Uterus (tissue), 4 donors: ENCODE results near the gene PRKAR1B. TPM values are rescaled to one million over a fixed set of nuclear protein-coding genes. Genes with fewer than 3 reads are reported as not detected.
A peak's percentile ranks its signal among the peaks of the same experiment; 100 is the strongest.

Experiments
- DNase-seq, 2 donors: peaks; one replicate each; pipeline ENCODE4 v3.0.0-alpha.2; 2019 to 2020
- H3K27ac ChIP-seq, 2 donors: fragments of 200-600 bp; sonication (generic); 1 replicate in 1 of 2; 2 replicates in 1 of 2; pipeline ENCODE4 v1.5.1; 2016 to 2018
- H3K27me3 ChIP-seq, 2 donors: fragments of 200-600 bp; sonication (generic); one replicate each; pipeline ENCODE4 v1.5.1; 2018 to 2019; ENCODE audit warnings: control low read depth in 1 of 2
- H3K36me3 ChIP-seq, 2 donors: fragments of 200-600 bp; sonication (generic); one replicate each; pipeline ENCODE4 v1.5.1; 2019; ENCODE audit warnings: control low read depth in 1 of 2
- H3K4me1 ChIP-seq, 2 donors: fragments of 200-600 bp; sonication (generic); one replicate each; pipeline ENCODE4 v1.5.1; 2018 to 2019; ENCODE audit warnings: control low read depth in 1 of 2
- H3K4me3 ChIP-seq, 2 donors: fragments of 200-600 bp; sonication (generic); 1 replicate in 1 of 2; 2 replicates in 1 of 2; pipeline ENCODE4 v1.5.1; 2018 to 2019; ENCODE audit warnings: mild to moderate bottlenecking in 1 of 2
- H3K9me3 ChIP-seq, 2 donors: fragments of 200-600 bp; sonication (generic); one replicate each; pipeline ENCODE4 v1.5.1; 2019; ENCODE audit warnings: control low read depth in 1 of 2
- POLR2A ChIP-seq, 2 donors: fragments of 450-650 bp; IDR thresholded peaks; one replicate each; pipeline ENCODE4 v1.6.1; 2016; ENCODE audit warnings: antibody characterized with exemption in 2 of 2, mild to moderate bottlenecking in 1 of 2, moderate library complexity in 1 of 2
- intact Hi-C: fragments of 100-400 bp; cut with DNase I; formaldehyde crosslinking; loops from one replicate; pipeline ENCODE4 v1.15.1; 2023; ENCODE audit warnings: low total_unique reads
- total RNA-seq, 4 donors: library from RNA; depleted of rRNA in 3 of 4; stranded (reverse); fragments of >200 nt in 3 of 4; gene quantifications; one replicate each; pipeline versions ENCODE4 v1.1.0 to v1.2.4, GENCODE V29; 2014 to 2023
- TF ChIP-seq, protein P1 (sequence below), 4 experiments: fragments of 200-600 bp in 2 of 4; fragments of 450-650 bp in 2 of 4; sonication (generic) in 2 of 4; IDR thresholded peaks; one replicate each; pipeline ENCODE4 v1.5.1; 2016 to 2019; ENCODE audit warnings: antibody characterized with exemption in 4 of 4, mild to moderate bottlenecking in 2 of 4, moderate library complexity in 1 of 4
- donor health status: DM: yes; HTN: yes; CAD: no.

PRKAR1B gene
- total RNA-seq, 4 donors from 2014 or later: 1.0 to 45.2 (median 28.7) TPM

- peak; percentile 47 to 52 for DNase-seq
- no peak overlapping the region for H3K4me3 ChIP-seq
- intact Hi-C loops: loop anchor here (10.0 kb wide), 1 partner anchor 178 kb away; no protein-coding TSS in a partner anchor
- TF ChIP-seq POLR2A (IDR thresholded peaks at IDR 0.05): no peak
- TF ChIP-seq, protein P1, sequence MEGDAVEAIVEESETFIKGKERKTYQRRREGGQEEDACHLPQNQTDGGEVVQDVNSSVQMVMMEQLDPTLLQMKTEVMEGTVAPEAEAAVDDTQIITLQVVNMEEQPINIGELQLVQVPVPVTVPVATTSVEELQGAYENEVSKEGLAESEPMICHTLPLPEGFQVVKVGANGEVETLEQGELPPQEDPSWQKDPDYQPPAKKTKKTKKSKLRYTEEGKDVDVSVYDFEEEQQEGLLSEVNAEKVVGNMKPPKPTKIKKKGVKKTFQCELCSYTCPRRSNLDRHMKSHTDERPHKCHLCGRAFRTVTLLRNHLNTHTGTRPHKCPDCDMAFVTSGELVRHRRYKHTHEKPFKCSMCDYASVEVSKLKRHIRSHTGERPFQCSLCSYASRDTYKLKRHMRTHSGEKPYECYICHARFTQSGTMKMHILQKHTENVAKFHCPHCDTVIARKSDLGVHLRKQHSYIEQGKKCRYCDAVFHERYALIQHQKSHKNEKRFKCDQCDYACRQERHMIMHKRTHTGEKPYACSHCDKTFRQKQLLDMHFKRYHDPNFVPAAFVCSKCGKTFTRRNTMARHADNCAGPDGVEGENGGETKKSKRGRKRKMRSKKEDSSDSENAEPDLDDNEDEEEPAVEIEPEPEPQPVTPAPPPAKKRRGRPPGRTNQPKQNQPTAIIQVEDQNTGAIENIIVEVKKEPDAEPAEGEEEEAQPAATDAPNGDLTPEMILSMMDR (IDR thresholded peaks at IDR 0.05): no peak
- no peaks in the 10 kb centered on the region for H3K36me3 ChIP-seq
- no peaks in the 10 kb centered on the region for H3K27me3 ChIP-seq
- no peaks in the 10 kb centered on the region for H3K9me3 ChIP-seq
- peak overlapping the region; percentile 59 to 80 for H3K27ac ChIP-seq
- peaks cover 3 to 9% of the 10 kb centered on the region in 2 donors for H3K4me1 ChIP-seq
Observed at GRCh38 chr7:512541-513311, 214.4 kb downstream of the PRKAR1B start.

DNA sequence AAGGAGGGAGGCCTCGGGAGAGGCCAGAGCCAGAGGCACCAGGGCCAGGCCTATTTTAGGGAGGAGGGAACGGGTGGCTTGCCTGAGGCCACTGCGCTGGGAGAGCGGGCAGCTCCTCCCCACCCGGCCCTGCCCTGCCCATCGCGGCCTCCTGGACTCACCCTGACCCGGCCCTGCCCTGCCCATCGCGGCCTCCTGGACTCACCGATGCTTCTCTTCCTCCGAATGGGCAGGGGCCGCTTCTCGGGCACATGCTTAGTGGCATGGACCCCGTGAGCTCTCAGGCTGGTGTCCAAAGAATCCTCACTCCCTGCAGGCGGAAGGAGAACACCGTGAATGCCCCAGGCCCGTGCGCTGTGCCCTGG, 215.0 kb downstream of the PRKAR1B start:
- no peak overlapping the region for H3K27ac ChIP-seq
- no peaks in the 10 kb centered on the region for H3K27me3 ChIP-seq
- H3K36me3 ChIP-seq: no peaks in the 10 kb centered on the region
- TF ChIP-seq, protein P1 (IDR thresholded peaks at IDR 0.05): no peak
- no peak for TF ChIP-seq POLR2A (IDR thresholded peaks at IDR 0.05)
- intact Hi-C loops: loop anchor here (10.0 kb wide), 1 partner anchor 177 kb away; no protein-coding TSS in a partner anchor
- H3K9me3 ChIP-seq: no peaks in the 10 kb centered on the region
- no peak for DNase-seq
- H3K4me1 ChIP-seq: peaks cover 3 to 9% of the 10 kb centered on the region in 2 donors
- H3K4me3 ChIP-seq: no peak overlapping the region

GRCh38 chr7:511476-512145, 215.5 kb downstream of the PRKAR1B start:
- H3K27me3 ChIP-seq: no peaks in the 10 kb centered on the region
- intact Hi-C loops: loop anchor here (10.0 kb wide), 1 partner anchor 177 kb away; no protein-coding TSS in a partner anchor
- no peak for DNase-seq
- no peak overlapping the region for H3K4me3 ChIP-seq
- TF ChIP-seq, protein P1 (IDR thresholded peaks at IDR 0.05): no peak
- no peak for TF ChIP-seq POLR2A (IDR thresholded peaks at IDR 0.05)
- no peaks in the 10 kb centered on the region for H3K9me3 ChIP-seq
- H3K27ac ChIP-seq: no peak overlapping the region
- H3K4me1 ChIP-seq: peaks cover 3 to 6% of the 10 kb centered on the region in 2 donors
- no peaks in the 10 kb centered on the region for H3K36me3 ChIP-seq

- H3K27me3 ChIP-seq: no peaks in the 10 kb centered on the region
- intact Hi-C loops: loop anchor here (10.0 kb wide), 1 partner anchor 176 kb away; no protein-coding TSS in a partner anchor
- no peak overlapping the region for H3K27ac ChIP-seq
- peaks cover 3 to 4% of the 10 kb centered on the region in 2 donors for H3K4me1 ChIP-seq
- DNase-seq: no peak
- TF ChIP-seq, protein P1 (IDR thresholded peaks at IDR 0.05): no peak
- no peak for TF ChIP-seq POLR2A (IDR thresholded peaks at IDR 0.05)
- no peak overlapping the region for H3K4me3 ChIP-seq
- H3K36me3 ChIP-seq: no peaks in the 10 kb centered on the region
- H3K9me3 ChIP-seq: no peaks in the 10 kb centered on the region
Observed at GRCh38 chr7:510782-511281, 216.2 kb downstream of the PRKAR1B start.

DNA sequence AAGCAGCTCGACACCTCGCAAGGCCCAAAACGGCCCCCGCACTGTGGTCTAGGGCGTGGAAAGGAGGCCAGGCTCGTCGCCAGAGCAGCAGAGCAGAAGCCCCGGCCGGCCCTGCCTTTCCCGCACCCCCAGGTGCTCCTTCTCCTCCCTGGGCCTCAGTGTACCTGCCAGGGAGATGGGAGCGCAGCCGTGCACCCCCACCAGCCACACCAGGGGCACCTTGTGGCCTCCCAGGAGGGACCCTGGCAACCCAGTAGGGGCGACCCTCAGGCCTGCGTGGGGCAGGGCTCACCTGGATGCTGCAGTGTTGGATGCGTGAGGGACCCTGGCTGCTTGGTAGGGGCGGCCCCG, 217.0 kb downstream of the PRKAR1B start:
- Histone ChIP-seq H3K27me3 (no peaks in the 10 kb centered on the region), H3K9me3 (no peaks in the 10 kb centered on the region), H3K36me3 (no peaks in the 10 kb centered on the region), H3K4me1 (peaks cover 3 to 4% of the 10 kb centered on the region in 2 donors), H3K27ac (no peak overlapping the region), H3K4me3 (no peak overlapping the region)
- no peak for DNase-seq
- TF ChIP-seq, protein P1 (IDR thresholded peaks at IDR 0.05): no peak
- no peak for TF ChIP-seq POLR2A (IDR thresholded peaks at IDR 0.05)
- intact Hi-C loops: loop anchor here (10.0 kb wide), 1 partner anchor 175 kb away; no protein-coding TSS in a partner anchor
